Measurements from ENCODE around the gene ARHGEF2. TPM values are rescaled to one million over a fixed set of nuclear protein-coding genes. Genes with fewer than 3 reads are reported as not detected.

The ARHGEF2 gene
- total RNA-seq, 1 experiment from 2014 or later: 90.1 TPM

DNA sequence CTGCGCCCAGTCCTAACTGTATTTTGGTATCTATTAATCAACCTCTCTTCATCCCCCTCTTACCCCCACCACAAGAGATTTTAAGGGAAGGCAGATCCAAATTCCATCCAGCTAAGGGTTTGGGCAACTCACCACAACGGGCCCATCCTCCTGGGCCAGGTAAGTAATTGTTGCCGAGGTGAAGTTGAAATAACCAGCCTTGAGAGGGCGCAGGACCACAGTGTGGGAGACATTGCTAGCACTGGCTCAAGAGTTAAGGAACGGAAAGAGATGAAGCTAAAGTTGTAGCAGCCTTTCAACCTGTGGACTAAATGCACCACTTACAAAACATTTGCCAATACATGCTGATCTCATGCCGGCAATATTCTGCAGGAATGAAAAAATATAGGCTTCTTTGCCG, 36.5 kb upstream of the ARHGEF2 start:
- H3K9ac ChIP-seq (ENCODE audit: low read length): no peak overlapping the region
- H3K4me2 ChIP-seq (ENCODE audit: low read length): no peak overlapping the region
- no peak for DNase-seq (ENCODE audit: low read depth, low spot score)
- no peak for TF ChIP-seq CEBPB (IDR thresholded peaks at IDR 0.05; ENCODE audit: low read depth)
- no peak for TF ChIP-seq EZH2 (IDR thresholded peaks at IDR 0.05)
- no peak for TF ChIP-seq JUND (IDR thresholded peaks at IDR 0.05)
- TF ChIP-seq SP1 (IDR thresholded peaks at IDR 0.05; ENCODE audit: low read depth): no peak
- no peak for TF ChIP-seq EGR1 (IDR thresholded peaks at IDR 0.05; ENCODE audit: low read depth)
- TF ChIP-seq, protein P1, sequence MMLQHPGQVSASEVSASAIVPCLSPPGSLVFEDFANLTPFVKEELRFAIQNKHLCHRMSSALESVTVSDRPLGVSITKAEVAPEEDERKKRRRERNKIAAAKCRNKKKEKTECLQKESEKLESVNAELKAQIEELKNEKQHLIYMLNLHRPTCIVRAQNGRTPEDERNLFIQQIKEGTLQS (IDR thresholded peaks at IDR 0.05): no peak
- no peak for TF ChIP-seq SRF (IDR thresholded peaks at IDR 0.05; ENCODE audit: low read depth)
- TF ChIP-seq, protein P2, sequence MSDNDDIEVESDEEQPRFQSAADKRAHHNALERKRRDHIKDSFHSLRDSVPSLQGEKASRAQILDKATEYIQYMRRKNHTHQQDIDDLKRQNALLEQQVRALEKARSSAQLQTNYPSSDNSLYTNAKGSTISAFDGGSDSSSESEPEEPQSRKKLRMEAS (IDR thresholded peaks at IDR 0.05): no peak
- TF ChIP-seq POLR2A (IDR thresholded peaks at IDR 0.05; ENCODE audit: borderline replicate concordance, extremely low read depth, insufficient read depth, insufficient read length): no peak
- TF ChIP-seq RAD21 (IDR thresholded peaks at IDR 0.05; ENCODE audit: low read depth): no peak
- ChIA-PET CTCF (no interaction called here), RAD21 (ENCODE audit: low non-redundant PET in 1 of 2, low total read pairs in 2 of 2, uncharacterized antibody in 2 of 2, unreplicated experiment in 2 of 2) (no interaction called here), POLR2A (no interaction called here)
- H3K27me3 ChIP-seq (ENCODE audit: insufficient read depth, low read length): no peaks in the 10 kb centered on the region
- H3K9me3 ChIP-seq (ENCODE audit: control insufficient read depth in 1 of 2, insufficient read depth in 1 of 2, low read depth in 1 of 2, low read length in 2 of 2): no peaks in the 10 kb centered on the region
- intact Hi-C loops (cut with micrococcal nuclease): no loop called here
- no peak for ATAC-seq
- H3K27ac ChIP-seq (ENCODE audit: low read depth, low read length): no peak overlapping the region
- H3K9me2 ChIP-seq (ENCODE audit: insufficient read depth): no peaks in the 10 kb centered on the region
- H3K4me1 ChIP-seq (ENCODE audit: control insufficient read depth in 1 of 2, insufficient read depth in 2 of 2, low read length in 2 of 2): peaks cover 4% of the 10 kb centered on the region in 2 experiments; a peak in 2 of 4 replicates
- H3K79me2 ChIP-seq (ENCODE audit: insufficient read depth, low read length): peaks cover 13% of the 10 kb centered on the region
- H4K20me1 ChIP-seq (ENCODE audit: insufficient read depth): no peaks in the 10 kb centered on the region
- no TSS peak for BruUV-seq (replicated peaks)
- peaks cover 44 to 50% of the 10 kb centered on the region in 2 experiments for H3K36me3 ChIP-seq (ENCODE audit: control insufficient read depth in 1 of 2, insufficient read depth in 2 of 2, low read length in 2 of 2)
- no peak overlapping the region for H3K4me3 ChIP-seq (replicated peaks in 1 of 2; ENCODE audit: low read depth in 1 of 2, low read length in 2 of 2)
- H2AFZ ChIP-seq (ENCODE audit: low read depth, low read length, poor library complexity, severe bottlenecking): no peak overlapping the region

DNA sequence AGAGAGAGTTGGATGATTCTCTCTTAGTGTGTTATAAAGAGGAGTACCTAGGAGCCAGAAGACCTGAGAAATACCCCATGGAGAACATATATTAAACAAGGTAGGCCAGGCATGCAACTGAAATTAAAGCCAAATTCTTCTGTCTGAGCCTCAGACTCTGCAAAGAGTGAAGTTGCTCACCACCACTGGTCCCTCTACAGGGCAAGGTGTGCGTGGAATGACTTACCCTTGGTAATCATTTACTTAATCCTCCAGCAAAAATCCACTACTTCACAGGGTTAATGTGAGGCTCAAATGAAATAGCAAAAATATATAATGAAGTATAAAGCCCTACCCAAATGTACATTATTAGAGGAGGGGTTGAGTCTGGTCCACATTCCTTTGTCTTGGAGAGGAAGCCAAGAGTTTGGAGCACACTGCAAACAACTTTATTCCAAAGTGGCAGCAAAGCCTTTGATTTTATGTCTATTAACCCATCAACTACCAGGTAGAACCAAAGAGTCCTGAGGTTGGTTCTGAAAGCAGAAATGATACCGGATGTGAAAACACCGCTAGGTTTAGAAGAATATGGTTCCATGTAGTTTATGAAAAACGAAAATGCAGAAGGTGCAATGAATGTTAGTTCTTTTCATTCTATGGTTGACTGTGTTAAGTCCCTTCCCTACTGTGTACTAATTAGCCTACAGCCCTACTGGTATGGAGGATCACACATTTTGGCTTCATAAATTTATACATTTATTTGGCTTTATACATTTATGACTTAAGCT, 33.9 kb upstream of the ARHGEF2 start:
- no peak overlapping the region for H3K4me2 ChIP-seq (ENCODE audit: low read length)
- no peaks in the 10 kb centered on the region for H3K9me2 ChIP-seq (ENCODE audit: insufficient read depth)
- no peak overlapping the region for H3K9ac ChIP-seq (ENCODE audit: low read length)
- H3K27me3 ChIP-seq (ENCODE audit: insufficient read depth, low read length): no peaks in the 10 kb centered on the region
- ChIA-PET RAD21 (ENCODE audit: low non-redundant PET in 1 of 2, low total read pairs in 2 of 2, uncharacterized antibody in 2 of 2, unreplicated experiment in 2 of 2) (no interaction called here), CTCF (no interaction called here), POLR2A (no interaction called here)
- H4K20me1 ChIP-seq (ENCODE audit: insufficient read depth): no peaks in the 10 kb centered on the region
- H3K36me3 ChIP-seq (ENCODE audit: control insufficient read depth in 1 of 2, insufficient read depth in 2 of 2, low read length in 2 of 2): peaks cover 44 to 46% of the 10 kb centered on the region in 2 experiments
- ATAC-seq (no peak), DNase-seq (ENCODE audit: low read depth, low spot score) (no peak)
- TF ChIP-seq EGR1 (IDR thresholded peaks at IDR 0.05; ENCODE audit: low read depth) (no peak), CEBPB (IDR thresholded peaks at IDR 0.05; ENCODE audit: low read depth) (no peak), RAD21 (IDR thresholded peaks at IDR 0.05; ENCODE audit: low read depth) (no peak)
- BruUV-seq (replicated peaks): TSS peak; percentile 6
- H3K4me3 ChIP-seq (replicated peaks in 1 of 2; ENCODE audit: low read depth in 1 of 2, low read length in 2 of 2): no peak overlapping the region
- H3K4me1 ChIP-seq (ENCODE audit: control insufficient read depth in 1 of 2, insufficient read depth in 2 of 2, low read length in 2 of 2): peaks cover 0 to 5% of the 10 kb centered on the region in 2 experiments; a peak in 1 of 4 replicates
- H3K79me2 ChIP-seq (ENCODE audit: insufficient read depth, low read length): no peaks in the 10 kb centered on the region
- H3K9me3 ChIP-seq (ENCODE audit: control insufficient read depth in 1 of 2, insufficient read depth in 1 of 2, low read depth in 1 of 2, low read length in 2 of 2): no peaks in the 10 kb centered on the region
- no peak overlapping the region for H3K27ac ChIP-seq (ENCODE audit: low read depth, low read length)
- H2AFZ ChIP-seq (ENCODE audit: low read depth, low read length, poor library complexity, severe bottlenecking): no peak overlapping the region
- intact Hi-C loops (cut with micrococcal nuclease): no loop called here
